ENCODE results near the gene CDS1. TPM values are rescaled to one million over a fixed set of nuclear protein-coding genes. Genes with fewer than 3 reads are reported as not detected.

CDS1 gene
- total RNA-seq, 2 experiments from 2014 or later, result not detected

DNA sequence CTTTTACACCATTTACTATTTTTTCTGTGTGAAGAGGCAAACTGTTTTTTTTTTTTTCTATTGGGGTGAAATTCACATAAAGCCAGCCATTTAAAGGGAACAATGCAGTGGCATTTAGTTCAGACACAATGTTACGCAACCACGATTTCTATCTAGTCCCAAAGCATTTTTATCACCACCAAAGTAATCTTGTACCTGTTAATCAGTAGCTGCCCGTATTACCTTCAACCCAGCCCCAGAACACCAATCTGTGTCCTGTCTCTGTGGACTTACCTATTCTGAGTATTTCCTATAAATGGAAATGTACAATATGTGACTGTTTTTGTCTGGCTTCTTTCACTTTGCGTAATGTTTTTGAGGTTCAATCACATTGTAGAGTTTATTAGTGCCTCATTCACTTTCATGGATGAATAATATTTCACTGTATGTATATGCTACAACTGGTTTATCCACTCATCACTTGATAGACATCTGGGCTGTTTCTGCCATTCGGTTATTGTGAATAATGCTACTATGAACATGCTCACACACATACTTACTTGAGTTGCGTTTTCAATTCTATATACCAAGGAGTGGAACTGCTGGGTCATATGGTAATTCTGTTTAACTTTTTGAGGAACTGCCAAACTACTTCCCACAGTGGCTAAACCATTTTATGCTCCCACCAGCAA is 116.2 kb downstream of the CDS1 start:
- Histone ChIP-seq H3K9me2 (ENCODE audit: insufficient read depth, low read length) (no peaks in the 10 kb centered on the region), H3K9me3 (ENCODE audit: low read length) (no peaks in the 10 kb centered on the region), H3K36me3 (ENCODE audit: insufficient read depth, low read length) (no peaks in the 10 kb centered on the region), H3K4me2 (ENCODE audit: low read length) (no peak overlapping the region), H3K27ac (ENCODE audit: low read depth, low read length, poor library complexity, severe bottlenecking) (no peak overlapping the region), H3K4me1 (ENCODE audit: insufficient read depth, low read length, poor library complexity, severe bottlenecking) (no peaks in the 10 kb centered on the region), H3K4me3 (ENCODE audit: low read depth, low read length, poor library complexity, severe bottlenecking) (no peak overlapping the region), H3K79me2 (ENCODE audit: insufficient read depth, low read depth, low read length) (no peaks in the 10 kb centered on the region), H4K20me1 (ENCODE audit: insufficient read depth, low read length) (no peaks in the 10 kb centered on the region), H2AFZ (ENCODE audit: low read length) (no peak overlapping the region)
- ChIA-PET CTCF (ENCODE audit: unreplicated experiment) (no interaction called here), POLR2A (no interaction called here)
- no TSS peak for BruUV-seq (replicated peaks)
- no peak for TF ChIP-seq EZH2phosphoT487 (IDR thresholded peaks at IDR 0.05; ENCODE audit: borderline replicate concordance, low read depth, low read length)
- TF ChIP-seq CTCF (conservative IDR thresholded peaks at IDR 0.05; ENCODE audit: low read length), result no peak
- intact Hi-C loops (cut with micrococcal nuclease; ENCODE audit: unreplicated experiment), result no loop called here
- no peak for DNase-seq (ENCODE audit: low spot score)

Small RNAs within 50 kb of the gene (small RNA-seq; reads per million reads assigned to genes)
- gene RN7SL552P (not detected), gene RPL3P13 (not detected)

Other genes starting within 250 kb of the CDS1 start
- not detected in 2 replicates for gene NKX6-1, start 83.8 kb upstream of the CDS1 start, total RNA-seq (2014; rRNA removed; shearing (Covaris generic))
- gene NKX6-1, start 83.8 kb upstream of the CDS1 start, total RNA-seq (2022), result not detected in 2 replicates

Measured in OCI-LY7 (cell line).